ENCODE results near the gene TACR2.
A peak's percentile ranks its signal among the peaks of the same experiment; 100 is the strongest.

TACR2 gene

DNA sequence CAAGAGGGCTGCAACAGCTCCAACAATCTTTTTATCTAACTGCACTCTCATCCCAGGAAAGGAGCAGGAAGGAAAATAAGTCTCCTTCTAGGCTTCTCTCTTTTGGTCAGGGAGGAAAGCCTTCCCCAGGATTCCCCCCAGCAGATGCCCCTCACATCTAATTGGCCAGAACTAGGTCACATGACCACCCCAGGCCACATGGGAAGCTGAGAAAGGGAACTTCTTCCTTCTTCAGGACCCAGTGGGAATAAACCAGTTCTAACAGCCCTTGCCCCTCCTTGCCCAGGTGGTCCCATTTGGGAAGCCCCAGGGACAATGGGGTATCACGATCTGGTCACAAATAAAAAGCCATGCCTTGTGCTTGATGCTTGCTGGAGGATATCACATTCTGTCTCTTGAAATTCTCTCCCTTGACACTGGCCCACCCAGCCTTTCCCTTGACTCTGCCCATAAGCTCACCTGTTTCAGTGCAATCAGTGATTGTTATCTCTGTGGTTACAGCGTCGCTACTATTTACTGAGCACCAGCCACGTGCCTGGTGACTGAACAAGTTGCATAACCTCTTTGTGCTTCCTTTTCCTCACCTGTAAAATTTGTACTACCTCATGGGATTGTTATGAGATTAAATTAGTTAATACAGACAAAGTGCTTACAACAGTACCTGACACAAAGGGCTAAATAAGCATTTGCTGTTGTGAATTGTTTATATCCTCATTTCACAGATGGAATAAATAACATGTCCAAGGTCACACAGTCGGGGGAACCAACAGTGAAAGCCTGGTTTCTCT is 9.0 kb upstream of the TACR2 start:
- Histone ChIP-seq H3K4me1 (ENCODE audit: insufficient read depth, low read length) (no peaks in the 10 kb centered on the region), H3K27ac (ENCODE audit: low read length) (no peak overlapping the region), H3K27me3 (ENCODE audit: insufficient read depth, low read length, poor library complexity) (no peaks in the 10 kb centered on the region), H3K79me2 (ENCODE audit: insufficient read depth, low read length) (no peaks in the 10 kb centered on the region), H3K36me3 (ENCODE audit: insufficient read depth, low read length) (no peaks in the 10 kb centered on the region), H3K4me3 (ENCODE audit: low read depth in 1 of 2, low read length in 2 of 2) (no peak overlapping the region), H3K9me3 (ENCODE audit: insufficient read depth, low read length, severe bottlenecking) (no peaks in the 10 kb centered on the region), H3K4me2 (ENCODE audit: insufficient read depth, low read length) (no peak overlapping the region), H2AFZ (ENCODE audit: low read depth, low read length) (no peak overlapping the region), H3K9ac (ENCODE audit: low read depth, low read length) (no peak overlapping the region), H4K20me1 (ENCODE audit: insufficient read depth, low read length) (no peaks in the 10 kb centered on the region)
- ATAC-seq (ENCODE audit: insufficient read depth, low read depth) (peak; percentile 67), DNase-seq (peak; percentile 20)
- TF ChIP-seq EZH2 (IDR thresholded peaks at IDR 0.05; ENCODE audit: borderline replicate concordance, low read depth, low read length, severe bottlenecking) = no peak
- TF ChIP-seq, protein P1, sequence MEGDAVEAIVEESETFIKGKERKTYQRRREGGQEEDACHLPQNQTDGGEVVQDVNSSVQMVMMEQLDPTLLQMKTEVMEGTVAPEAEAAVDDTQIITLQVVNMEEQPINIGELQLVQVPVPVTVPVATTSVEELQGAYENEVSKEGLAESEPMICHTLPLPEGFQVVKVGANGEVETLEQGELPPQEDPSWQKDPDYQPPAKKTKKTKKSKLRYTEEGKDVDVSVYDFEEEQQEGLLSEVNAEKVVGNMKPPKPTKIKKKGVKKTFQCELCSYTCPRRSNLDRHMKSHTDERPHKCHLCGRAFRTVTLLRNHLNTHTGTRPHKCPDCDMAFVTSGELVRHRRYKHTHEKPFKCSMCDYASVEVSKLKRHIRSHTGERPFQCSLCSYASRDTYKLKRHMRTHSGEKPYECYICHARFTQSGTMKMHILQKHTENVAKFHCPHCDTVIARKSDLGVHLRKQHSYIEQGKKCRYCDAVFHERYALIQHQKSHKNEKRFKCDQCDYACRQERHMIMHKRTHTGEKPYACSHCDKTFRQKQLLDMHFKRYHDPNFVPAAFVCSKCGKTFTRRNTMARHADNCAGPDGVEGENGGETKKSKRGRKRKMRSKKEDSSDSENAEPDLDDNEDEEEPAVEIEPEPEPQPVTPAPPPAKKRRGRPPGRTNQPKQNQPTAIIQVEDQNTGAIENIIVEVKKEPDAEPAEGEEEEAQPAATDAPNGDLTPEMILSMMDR (IDR thresholded peaks at IDR 0.05; ENCODE audit: borderline replicate concordance, extremely low read depth, low read length, poor library complexity, severe bottlenecking) = no peak

DNA sequence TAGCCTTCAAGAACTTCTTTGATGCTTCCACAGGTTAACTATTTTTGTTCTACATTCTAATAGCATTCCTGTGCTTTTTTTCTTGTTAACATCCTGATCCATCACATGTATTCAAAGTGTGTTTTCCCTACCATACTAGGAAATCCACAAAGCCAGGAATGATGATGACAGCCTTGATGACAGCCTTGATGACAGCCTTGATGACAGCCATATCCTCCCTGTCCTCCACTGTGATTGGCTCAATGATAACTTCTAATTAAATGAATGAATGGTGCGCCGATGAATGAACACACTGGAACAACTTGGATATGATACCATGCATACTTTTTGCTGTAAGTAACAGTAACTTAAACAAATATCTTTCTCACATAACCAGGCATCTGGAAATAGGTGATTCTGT is 8.3 kb upstream of the TACR2 start:
- no peak for DNase-seq
- no peaks in the 10 kb centered on the region for H3K27me3 ChIP-seq (ENCODE audit: insufficient read depth, low read length, poor library complexity)
- no peak overlapping the region for H3K4me3 ChIP-seq (ENCODE audit: low read depth in 1 of 2, low read length in 2 of 2)
- H3K79me2 ChIP-seq (ENCODE audit: insufficient read depth, low read length) = no peaks in the 10 kb centered on the region
- no peak for ATAC-seq (ENCODE audit: insufficient read depth, low read depth)
- no peak overlapping the region for H3K27ac ChIP-seq (ENCODE audit: low read length)
- H3K9ac ChIP-seq (ENCODE audit: low read depth, low read length) = no peak overlapping the region
- TF ChIP-seq, protein P1 (IDR thresholded peaks at IDR 0.05; ENCODE audit: borderline replicate concordance, extremely low read depth, low read length, poor library complexity, severe bottlenecking) = no peak
- TF ChIP-seq EZH2 (IDR thresholded peaks at IDR 0.05; ENCODE audit: borderline replicate concordance, low read depth, low read length, severe bottlenecking) = no peak
- H3K36me3 ChIP-seq (ENCODE audit: insufficient read depth, low read length) = no peaks in the 10 kb centered on the region
- H3K9me3 ChIP-seq (ENCODE audit: insufficient read depth, low read length, severe bottlenecking) = no peaks in the 10 kb centered on the region
- H4K20me1 ChIP-seq (ENCODE audit: insufficient read depth, low read length) = no peaks in the 10 kb centered on the region
- no peak overlapping the region for H2AFZ ChIP-seq (ENCODE audit: low read depth, low read length)
- H3K4me2 ChIP-seq (ENCODE audit: insufficient read depth, low read length) = no peak overlapping the region
- no peaks in the 10 kb centered on the region for H3K4me1 ChIP-seq (ENCODE audit: insufficient read depth, low read length)

DNA sequence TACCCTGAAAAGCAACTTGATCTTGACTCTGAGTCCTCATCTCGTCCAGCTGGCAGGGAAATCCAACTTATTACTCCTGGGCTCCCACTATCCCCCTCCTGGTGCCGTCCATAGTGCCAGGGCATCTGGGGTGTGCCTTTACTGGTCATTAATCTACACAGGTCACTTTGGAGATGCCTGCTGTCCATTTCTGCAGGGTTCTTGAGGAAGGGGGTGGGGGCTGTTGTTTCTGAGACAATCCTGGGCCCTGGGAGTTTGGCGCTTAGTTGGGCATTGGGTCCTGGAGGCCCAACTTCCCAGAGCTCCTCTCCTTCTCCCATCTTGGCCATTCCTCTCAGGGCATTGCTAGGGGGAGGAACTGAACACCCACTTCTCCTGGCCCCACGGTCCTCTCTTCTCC is 6.0 kb upstream of the TACR2 start:
- no peak for DNase-seq
- Histone ChIP-seq H3K27ac (ENCODE audit: low read length) (no peak overlapping the region), H3K4me3 (ENCODE audit: low read depth in 1 of 2, low read length in 2 of 2) (no peak overlapping the region), H2AFZ (ENCODE audit: low read depth, low read length) (no peak overlapping the region), H3K4me2 (ENCODE audit: insufficient read depth, low read length) (no peak overlapping the region), H3K79me2 (ENCODE audit: insufficient read depth, low read length) (no peaks in the 10 kb centered on the region), H4K20me1 (ENCODE audit: insufficient read depth, low read length) (no peaks in the 10 kb centered on the region), H3K27me3 (ENCODE audit: insufficient read depth, low read length, poor library complexity) (no peaks in the 10 kb centered on the region), H3K36me3 (ENCODE audit: insufficient read depth, low read length) (no peaks in the 10 kb centered on the region), H3K9ac (ENCODE audit: low read depth, low read length) (no peak overlapping the region), H3K4me1 (ENCODE audit: insufficient read depth, low read length) (no peaks in the 10 kb centered on the region), H3K9me3 (ENCODE audit: insufficient read depth, low read length, severe bottlenecking) (no peaks in the 10 kb centered on the region)
- no peak for ATAC-seq (ENCODE audit: insufficient read depth, low read depth)
- TF ChIP-seq EZH2 (IDR thresholded peaks at IDR 0.05; ENCODE audit: borderline replicate concordance, low read depth, low read length, severe bottlenecking) = no peak
- TF ChIP-seq, protein P1 (IDR thresholded peaks at IDR 0.05; ENCODE audit: borderline replicate concordance, extremely low read depth, low read length, poor library complexity, severe bottlenecking) = no peak

Measured in DND-41 (cell line).